OCI-LY7 (cell line): ENCODE data around the gene MAIP1. TPM values are rescaled to one million over a fixed set of nuclear protein-coding genes. Genes with fewer than 3 reads are reported as not detected.

Experiments
- BruUV-seq: library from RNA; stranded (reverse); fragments of 400-500 nt; replicated peaks from 2 replicates; lab custom pipeline; 2021; lab: Mats Ljungman, UMichigan
- CTCF ChIA-PET: fragments of 300-600 bp; sonication (Branson Sonifier 250); formaldehyde crosslinking; loops from one replicate; lab custom pipeline; 2022; ENCODE audit warnings: antibody characterized with exemption; ENCODE audit not compliant: unreplicated experiment; lab: Charles Lee
- POLR2A ChIA-PET: fragments of 300-600 bp; sonication (Branson Sonifier 250); formaldehyde crosslinking; loops from one replicate; lab custom pipeline; 2022; ENCODE audit warnings: antibody characterized with exemption; lab: Charles Lee
- DNase-seq: peaks from one replicate; pipeline ENCODE4 v3.0.0-alpha.2; 2015; ENCODE audit warnings: low spot score
- H2AFZ ChIP-seq: fragments of 200-600 bp; sonication (generic), shearing (Covaris generic); 2 replicates; pipeline ENCODE4 v1.6.1; 2014; ENCODE audit warnings: mild to moderate bottlenecking, antibody characterized with exemption, low read length, moderate library complexity
- H3K27ac ChIP-seq: fragments of 200-600 bp; sonication (generic); 2 replicates; pipeline ENCODE4 v1.5.1; 2014; ENCODE audit warnings: mixed run types, low read depth, mild to moderate bottlenecking, moderate library complexity, low read length, inconsistent platforms; ENCODE audit not compliant: poor library complexity, severe bottlenecking
- H3K36me3 ChIP-seq: fragments of 200-600 bp; sonication (generic); 2 replicates; pipeline ENCODE4 v1.6.1; 2014; ENCODE audit warnings: mild to moderate bottlenecking, antibody characterized with exemption, low read length, moderate library complexity, mixed read lengths; ENCODE audit not compliant: insufficient read depth
- H3K4me1 ChIP-seq: fragments of 200-600 bp; sonication (generic); 2 replicates; pipeline ENCODE4 v1.5.1; 2014; ENCODE audit warnings: mild to moderate bottlenecking, low read length; ENCODE audit not compliant: insufficient read depth, poor library complexity, severe bottlenecking
- H3K4me2 ChIP-seq: fragments of 200-600 bp; sonication (generic); 2 replicates; pipeline ENCODE4 v1.6.1; 2014; ENCODE audit warnings: mild to moderate bottlenecking, low read length
- H3K4me3 ChIP-seq: fragments of 200-600 bp; sonication (generic); 2 replicates; pipeline ENCODE4 v1.5.1; 2014; ENCODE audit warnings: mild to moderate bottlenecking, low read depth, low read length; ENCODE audit not compliant: poor library complexity, severe bottlenecking
- H3K79me2 ChIP-seq: fragments of 200-600 bp; sonication (generic); 2 replicates; pipeline ENCODE4 v1.6.1; 2016; ENCODE audit warnings: low read depth, mild to moderate bottlenecking, low read length, moderate library complexity, mixed read lengths; ENCODE audit not compliant: insufficient read depth
- H3K9me2 ChIP-seq: fragments of 200-600 bp; sonication (generic); 2 replicates; pipeline ENCODE4 v1.6.1; 2016; ENCODE audit warnings: mild to moderate bottlenecking, low read length, mixed read lengths; ENCODE audit not compliant: insufficient read depth
- H3K9me3 ChIP-seq: fragments of 200-600 bp; sonication (generic); 2 replicates; pipeline ENCODE4 v1.6.1; 2014; ENCODE audit warnings: mild to moderate bottlenecking, mixed run types, low read length, mixed read lengths
- H4K20me1 ChIP-seq: fragments of 200-600 bp; sonication (generic); 2 replicates; pipeline ENCODE4 v1.6.1; 2014; ENCODE audit warnings: mild to moderate bottlenecking, antibody characterized with exemption, low read length, moderate library complexity, mixed read lengths; ENCODE audit not compliant: insufficient read depth
- EZH2phosphoT487 ChIP-seq: fragments of 200-600 bp; sonication (generic); IDR thresholded peaks from 2 replicates; pipeline ENCODE4 v1.6.1; 2018; ENCODE audit warnings: low read depth, borderline replicate concordance, mild to moderate bottlenecking, mixed run types, antibody characterized with exemption, low read length, moderate library complexity, mixed read lengths
- intact Hi-C: fragments of 100-400 bp; cut with micrococcal nuclease; formaldehyde crosslinking; loops from one replicate; pipeline ENCODE4 v1.10.0; 2022; ENCODE audit not compliant: unreplicated experiment
- total RNA-seq, 2 experiments: library from RNA; depleted of rRNA in 1 of 2; stranded (reverse); fragments of >200 nt in 1 of 2; shearing (Covaris generic) in 1 of 2; gene quantifications; 2 replicates each; pipeline ENCODE4 v1.2.3, GENCODE V29; 2014 to 2022
- TF ChIP-seq, protein P1 (sequence below): fragments of 200-600 bp; sonication (generic); conservative IDR thresholded peaks from 2 replicates; pipeline ENCODE4 v1.5.1; 2014; ENCODE audit warnings: mild to moderate bottlenecking, antibody characterized with exemption, low read length, moderate library complexity, mixed read lengths

The MAIP1 gene
- total RNA-seq, 2 experiments from 2014 or later, result 25.3 to 29.8 TPM

GRCh38 chr2:200012401-200012800, 57.0 kb downstream of the MAIP1 start:
- Histone ChIP-seq H3K4me1 (no peaks in the 10 kb centered on the region), H3K79me2 (no peaks in the 10 kb centered on the region), H3K9me2 (no peaks in the 10 kb centered on the region), H3K27ac (no peak overlapping the region), H2AFZ (no peak overlapping the region), H3K4me3 (no peak overlapping the region), H3K36me3 (no peaks in the 10 kb centered on the region), H3K4me2 (no peak overlapping the region), H3K9me3 (no peaks in the 10 kb centered on the region), H4K20me1 (no peaks in the 10 kb centered on the region)
- BruUV-seq, result no TSS peak
- TF ChIP-seq, protein P1, sequence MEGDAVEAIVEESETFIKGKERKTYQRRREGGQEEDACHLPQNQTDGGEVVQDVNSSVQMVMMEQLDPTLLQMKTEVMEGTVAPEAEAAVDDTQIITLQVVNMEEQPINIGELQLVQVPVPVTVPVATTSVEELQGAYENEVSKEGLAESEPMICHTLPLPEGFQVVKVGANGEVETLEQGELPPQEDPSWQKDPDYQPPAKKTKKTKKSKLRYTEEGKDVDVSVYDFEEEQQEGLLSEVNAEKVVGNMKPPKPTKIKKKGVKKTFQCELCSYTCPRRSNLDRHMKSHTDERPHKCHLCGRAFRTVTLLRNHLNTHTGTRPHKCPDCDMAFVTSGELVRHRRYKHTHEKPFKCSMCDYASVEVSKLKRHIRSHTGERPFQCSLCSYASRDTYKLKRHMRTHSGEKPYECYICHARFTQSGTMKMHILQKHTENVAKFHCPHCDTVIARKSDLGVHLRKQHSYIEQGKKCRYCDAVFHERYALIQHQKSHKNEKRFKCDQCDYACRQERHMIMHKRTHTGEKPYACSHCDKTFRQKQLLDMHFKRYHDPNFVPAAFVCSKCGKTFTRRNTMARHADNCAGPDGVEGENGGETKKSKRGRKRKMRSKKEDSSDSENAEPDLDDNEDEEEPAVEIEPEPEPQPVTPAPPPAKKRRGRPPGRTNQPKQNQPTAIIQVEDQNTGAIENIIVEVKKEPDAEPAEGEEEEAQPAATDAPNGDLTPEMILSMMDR, result no peak
- no peak for TF ChIP-seq EZH2phosphoT487
- intact Hi-C loops, result no loop called here
- no peak for DNase-seq
- CTCF ChIA-PET, result no interaction called here
- POLR2A ChIA-PET, result interaction anchor here (1.5 kb wide), 1 partner anchor 14 kb away, joined by 3 read pairs; no protein-coding TSS in a partner anchor

Other genes starting within 250 kb of the MAIP1 start
- gene FTCDNL1, start 104.4 kb upstream of the MAIP1 start, total RNA-seq (2014; rRNA removed; shearing (Covaris generic)), result 0.54 and 0.90 TPM in 2 replicates
- 0.40 and 1.6 TPM in 2 replicates for gene FTCDNL1, start 104.4 kb upstream of the MAIP1 start, total RNA-seq (2022)
- gene C2orf69, start 44.3 kb upstream of the MAIP1 start, total RNA-seq (2014; rRNA removed; shearing (Covaris generic)), result 10.7 and 14.0 TPM in 2 replicates
- 17.5 and 18.9 TPM in 2 replicates for gene C2orf69, start 44.3 kb upstream of the MAIP1 start, total RNA-seq (2022)
- gene TYW5, start 91 bp upstream of the MAIP1 start, total RNA-seq (2014; rRNA removed; shearing (Covaris generic)), result 5.1 and 7.1 TPM in 2 replicates
- 7.7 and 8.9 TPM in 2 replicates for gene TYW5, start 91 bp upstream of the MAIP1 start, total RNA-seq (2022)